HFF-Myc (cell line): ENCODE measurements around the gene CCDC92B.

ENCODE experiments used
- DNase-seq: peaks from one replicate; pipeline ENCODE4 v3.0.0-alpha.2; 2011; ENCODE audit warnings: low read depth; ENCODE audit errors: extremely low read depth
- H3K4me3 ChIP-seq: replicated peaks from 2 replicates; pipeline ENCODE4 v1.5.1; 2011; ENCODE audit warnings: low read depth, mild to moderate bottlenecking, control low read depth, low read length
- CTCF ChIP-seq: IDR thresholded peaks from 2 replicates; pipeline ENCODE4 v1.5.1; 2012; ENCODE audit warnings: mild to moderate bottlenecking, low read depth, low read length, control low read depth; ENCODE audit errors: missing control alignments

CCDC92B gene

GRCh38 chr17:2693561-2694380, 55.7 kb downstream of the CCDC92B start:
- no peak for DNase-seq
- no peak for TF ChIP-seq CTCF
- H3K4me3 ChIP-seq = no peak overlapping the region

GRCh38 chr17:2692781-2693135, 56.7 kb downstream of the CCDC92B start:
- no peak for TF ChIP-seq CTCF
- no peak for DNase-seq
- no peak overlapping the region for H3K4me3 ChIP-seq

GRCh38 chr17:2691965-2692780, 57.3 kb downstream of the CCDC92B start:
- no peak for DNase-seq
- no peak for TF ChIP-seq CTCF
- H3K4me3 ChIP-seq = no peak overlapping the region

GRCh38 chr17:2691069-2691871, 58.2 kb downstream of the CCDC92B start:
- no peak for TF ChIP-seq CTCF
- no peak for DNase-seq
- H3K4me3 ChIP-seq = no peak overlapping the region

- no peak overlapping the region for H3K4me3 ChIP-seq
- DNase-seq = no peak
- TF ChIP-seq CTCF = no peak
These were observed 59.0 kb downstream of the CCDC92B start for GRCh38 chr17:2690165-2691068.
